Measurements from ENCODE around the gene PAFAH1B2.
A peak's percentile ranks its signal among the peaks of the same experiment; 100 is the strongest.
"Not testable (repeated sequence)": the region's sequence is repeated elsewhere in the genome, so short reads cannot be mapped to it uniquely, and the experiment has no call there.

The PAFAH1B2 gene

GRCh38 chr11:117143871-117144476 is at the start of gene PAFAH1B2:
Gene PAFAH1B2 (plus strand): TSS chr11:117144287. CDS start chr11:117152448, 8,161 bp downstream.
- ATAC-seq = peak; percentile 96 to 97

- no peak for ATAC-seq
Observed at GRCh38 chr11:117094776-117095175, 49.3 kb upstream of the PAFAH1B2 start.

- no peak for ATAC-seq
Observed at GRCh38 chr11:117095284-117096161, 48.6 kb upstream of the PAFAH1B2 start.

GRCh38 chr11:117096201-117096991 is 47.7 kb upstream of the PAFAH1B2 start:
- ATAC-seq = peak; percentile 7 to 10

DNA sequence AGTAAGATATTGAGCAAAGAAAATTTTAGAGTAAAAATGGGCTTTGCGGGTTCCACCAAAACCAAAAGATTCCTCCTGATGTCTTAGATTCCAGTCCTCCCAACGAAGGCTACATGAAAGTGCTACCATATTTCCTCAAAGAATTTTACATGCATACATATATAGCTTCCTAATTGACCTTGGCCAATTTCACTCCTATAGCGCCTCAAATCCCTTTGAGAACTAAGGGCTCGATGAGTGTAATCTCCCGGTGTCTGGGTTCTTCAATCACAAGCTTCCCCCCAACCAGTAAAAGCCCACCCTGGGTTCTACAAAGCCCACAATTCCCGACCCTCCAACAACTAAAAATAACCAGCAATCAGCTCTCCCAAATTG is 47.1 kb upstream of the PAFAH1B2 start:
- ATAC-seq = no peak

DNA sequence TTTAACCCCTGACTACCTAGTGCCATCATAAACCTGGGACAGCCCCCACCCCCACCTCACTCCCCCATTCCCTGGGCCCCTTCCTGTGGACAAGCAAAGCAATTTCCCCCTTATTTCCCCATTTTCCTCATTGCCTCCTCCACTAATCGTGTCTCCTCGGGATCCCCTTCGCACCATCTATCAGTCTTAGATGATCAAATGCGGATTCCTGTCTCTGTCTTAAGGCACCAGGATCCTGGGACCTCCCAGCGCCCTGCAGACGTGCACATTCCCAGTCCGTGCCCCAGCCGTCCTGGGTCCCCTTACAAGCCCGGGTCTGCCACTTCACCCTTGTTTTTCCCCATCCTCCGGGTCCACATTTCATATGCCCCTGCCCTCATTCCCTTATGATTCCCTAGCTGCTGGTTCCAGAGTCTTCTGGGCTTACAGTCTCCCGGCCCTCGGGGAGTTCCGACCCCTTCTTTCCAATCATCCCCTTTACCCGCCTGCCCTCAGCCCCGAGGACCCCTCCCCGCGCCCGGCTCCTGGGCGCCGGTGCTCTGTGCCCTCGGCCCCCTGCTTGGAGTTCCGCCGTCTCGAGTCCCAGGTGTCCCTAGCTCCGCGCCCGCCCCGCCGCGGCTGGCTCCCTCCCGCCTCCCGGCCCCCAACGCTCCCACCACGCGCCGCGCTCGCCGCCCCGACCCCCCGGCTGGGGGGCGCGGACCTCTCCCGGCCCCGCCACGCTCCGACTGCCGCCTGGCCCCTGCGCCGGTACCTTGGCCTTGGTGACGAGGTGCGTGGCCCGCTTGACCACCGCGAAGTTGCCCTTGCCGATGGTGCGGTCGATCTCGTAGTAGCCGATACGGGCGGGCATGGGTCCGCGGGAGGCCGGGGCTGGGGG is 46.5 kb upstream of the PAFAH1B2 start:
- peak; percentile 11 to 18 for ATAC-seq

- peak; percentile 85 to 86 for ATAC-seq
Observed at GRCh38 chr11:117098269-117099232, 45.5 kb upstream of the PAFAH1B2 start, which contains the start of gene SIK3. Gene SIK3 (minus strand): TSS chr11:117098428. CDS start chr11:117098415, 13 bp downstream.

DNA sequence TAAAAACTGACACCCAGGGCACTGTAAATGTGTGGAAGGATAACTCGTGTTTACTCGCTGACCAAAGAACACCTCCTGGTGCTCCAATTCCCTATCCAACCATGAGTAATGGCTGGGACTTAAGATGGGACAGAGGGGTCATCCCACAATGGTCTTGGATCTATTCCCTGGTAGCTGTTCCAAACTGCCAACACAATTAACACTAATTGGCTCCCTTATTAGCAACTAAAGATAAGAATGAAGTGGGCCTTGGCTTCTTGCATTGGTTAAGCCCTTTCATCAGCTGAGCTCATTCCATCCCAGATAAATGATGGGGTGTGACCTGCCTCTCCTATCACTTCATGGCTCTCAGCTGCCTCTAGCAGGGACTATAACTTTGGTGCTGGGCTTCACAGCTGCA is 44.4 kb upstream of the PAFAH1B2 start:
- ATAC-seq = no peak

DNA sequence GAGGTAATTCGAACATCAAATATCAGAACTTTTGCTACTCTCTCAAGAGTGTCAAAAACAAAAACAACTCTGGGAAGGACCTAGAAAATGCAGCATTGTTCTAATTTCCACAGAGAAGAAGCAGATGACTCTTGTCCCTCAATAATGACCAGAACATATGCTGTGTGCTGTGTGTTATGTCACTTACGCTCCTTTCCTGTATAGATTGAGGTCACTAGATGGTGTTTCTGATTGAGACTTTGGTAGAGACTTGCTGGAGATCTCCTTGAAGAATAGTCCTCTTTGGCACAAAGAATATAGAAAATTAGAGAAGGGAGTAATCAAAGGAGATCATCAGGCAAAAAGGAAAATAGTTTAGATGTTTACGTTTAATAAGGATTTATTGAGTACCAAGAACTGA is 43.5 kb upstream of the PAFAH1B2 start:
- ATAC-seq = no peak

DNA sequence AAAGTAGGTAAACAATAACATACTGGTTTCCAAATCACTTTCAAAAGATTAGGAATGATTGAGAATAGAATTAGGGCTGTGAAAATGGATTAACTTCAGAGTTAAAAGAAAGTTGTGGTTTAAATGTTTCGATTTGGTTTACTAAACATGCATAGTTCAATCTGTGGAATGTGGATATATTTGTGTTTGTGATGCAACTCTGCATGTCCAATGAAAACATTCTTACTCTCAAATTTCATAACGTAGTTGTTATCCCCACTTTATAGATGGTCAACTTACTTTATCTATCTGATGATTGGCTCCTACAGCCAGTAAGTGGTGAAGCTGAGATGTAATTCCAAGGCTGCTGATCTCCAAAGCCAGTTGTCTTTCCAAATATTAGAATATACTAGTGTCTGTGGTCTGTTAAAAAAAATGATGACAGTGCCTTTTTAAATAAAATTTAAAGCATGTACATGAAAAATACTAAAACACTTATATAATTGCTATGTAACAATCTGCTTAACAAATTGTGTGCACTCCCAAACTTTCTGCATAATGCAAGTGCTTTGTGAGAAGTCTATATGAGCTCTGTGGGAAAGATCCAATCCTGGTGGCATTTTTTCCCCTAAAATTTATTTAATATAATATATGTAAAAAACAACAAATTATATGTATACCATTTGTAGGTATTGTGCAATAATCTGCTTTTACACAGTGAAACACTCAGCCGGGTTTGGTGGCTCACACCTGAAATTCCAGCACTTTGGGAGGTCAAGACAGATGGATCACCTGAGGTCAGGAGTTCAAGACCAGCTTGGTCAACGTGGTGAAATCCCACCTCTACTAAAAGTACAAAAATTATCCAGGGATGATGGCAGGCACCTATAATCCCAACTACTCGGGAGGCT is 36.1 kb upstream of the PAFAH1B2 start:
- no peak for ATAC-seq

DNA sequence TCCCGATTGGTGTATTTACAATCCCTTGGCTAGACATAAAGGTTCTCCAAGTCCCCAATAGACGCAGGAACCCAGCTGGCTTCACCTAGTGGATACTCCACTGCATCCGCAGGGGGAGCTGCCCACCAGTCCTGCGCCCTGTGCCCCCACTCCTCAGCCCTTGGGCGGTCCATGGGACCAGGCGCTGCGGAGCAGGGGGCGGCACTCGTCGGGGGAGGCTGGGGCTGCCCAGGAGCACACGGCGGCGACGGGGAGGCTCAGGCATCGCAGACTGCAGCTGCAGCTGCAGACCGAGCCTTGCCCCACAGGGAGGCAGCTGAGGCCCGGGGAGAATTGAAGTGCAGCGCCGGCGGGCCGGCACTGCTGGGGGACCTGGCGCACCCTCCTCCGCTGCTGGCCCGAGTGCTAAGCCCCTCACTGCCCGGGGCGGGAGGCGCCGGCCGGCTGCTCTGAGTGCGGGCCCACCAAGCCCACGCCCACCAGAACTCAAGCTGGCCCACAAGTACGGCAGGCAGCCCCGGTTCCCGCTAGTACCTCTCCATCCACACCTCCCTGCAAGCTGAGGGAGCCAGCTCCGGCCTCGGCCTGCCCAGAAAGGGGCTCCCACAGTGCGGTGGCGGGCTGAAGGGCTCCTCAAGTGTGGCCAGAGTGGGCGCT is 33.7 kb upstream of the PAFAH1B2 start:
- no peak for ATAC-seq

GRCh38 chr11:117112497-117112896 is 31.6 kb upstream of the PAFAH1B2 start:
- not testable (repeated sequence) for ATAC-seq

- ATAC-seq = not testable (repeated sequence)
Observed at GRCh38 chr11:117112939-117113338, 31.1 kb upstream of the PAFAH1B2 start.

DNA sequence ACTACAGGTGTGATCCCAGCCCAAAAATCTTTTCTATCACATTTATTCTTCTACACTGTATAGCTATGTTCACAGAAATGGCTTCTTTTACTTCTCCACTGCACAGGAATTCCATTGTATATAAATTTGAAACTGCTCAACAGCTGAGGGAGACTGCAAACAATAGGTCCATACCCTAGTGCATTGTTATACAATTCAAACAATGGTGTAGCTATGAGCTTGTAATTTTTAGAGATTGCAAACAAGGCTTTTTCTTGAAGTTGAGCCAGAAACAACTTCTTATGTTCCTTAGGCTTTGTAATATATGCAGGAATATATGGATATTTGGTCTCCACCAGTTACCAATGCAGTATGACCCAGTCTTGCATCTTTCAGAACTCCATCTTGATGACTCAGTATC is 26.4 kb upstream of the PAFAH1B2 start:
- no peak for ATAC-seq

DNA sequence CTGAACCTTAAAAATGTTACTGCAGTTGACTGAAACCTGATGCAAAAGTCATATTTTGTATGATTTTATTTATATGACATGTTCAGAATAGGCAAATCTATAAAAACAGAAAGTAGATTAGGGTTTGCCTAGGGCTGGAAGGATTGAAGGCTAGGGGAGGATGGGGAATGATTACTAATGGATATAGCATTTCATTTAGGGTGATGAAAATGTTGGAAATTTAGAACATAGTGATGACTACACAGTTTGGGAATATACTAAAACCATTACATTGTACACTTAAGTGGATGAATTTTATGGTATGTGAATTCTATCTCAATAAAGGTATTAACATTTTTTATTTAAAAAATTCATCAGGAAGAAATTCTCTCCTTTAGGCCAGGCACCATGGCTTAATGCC is 22.9 kb upstream of the PAFAH1B2 start:
- no peak for ATAC-seq

DNA sequence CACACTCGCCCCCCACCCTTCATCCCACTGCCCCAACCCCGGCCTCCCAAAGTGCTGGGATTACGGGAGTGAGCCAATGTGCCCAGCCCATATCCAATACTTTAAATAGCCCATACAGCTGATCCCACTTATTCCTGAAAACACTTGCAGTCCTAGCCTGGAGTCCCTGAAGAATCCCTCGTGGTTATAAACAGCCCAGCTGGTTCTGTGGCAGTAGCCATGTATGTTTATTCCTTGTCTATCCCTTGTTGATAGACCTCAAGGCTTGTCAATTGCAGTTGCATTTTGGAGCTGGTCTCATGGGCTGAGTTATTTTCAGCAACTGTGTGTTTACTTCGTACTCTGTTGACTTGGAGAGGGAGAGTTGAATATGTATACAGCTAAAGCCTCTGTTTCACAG is 21.5 kb upstream of the PAFAH1B2 start:
- no peak for ATAC-seq

- ATAC-seq = no peak
Observed at GRCh38 chr11:117126223-117126965, 17.7 kb upstream of the PAFAH1B2 start.

GRCh38 chr11:117127171-117127901 is 16.8 kb upstream of the PAFAH1B2 start:
- ATAC-seq = no peak
